AG08395 (cell line): Measurements from ENCODE around the gene TBC1D4.
"Not testable (repeated sequence)": the region's sequence is repeated elsewhere in the genome, so short reads cannot be mapped to it uniquely, and the experiment has no call there.

Experiments used
- DNase-seq: peaks from one replicate; pipeline ENCODE4 v3.0.0; 2012; ENCODE audit warnings: mixed read lengths, low spot score

The TBC1D4 gene

DNA sequence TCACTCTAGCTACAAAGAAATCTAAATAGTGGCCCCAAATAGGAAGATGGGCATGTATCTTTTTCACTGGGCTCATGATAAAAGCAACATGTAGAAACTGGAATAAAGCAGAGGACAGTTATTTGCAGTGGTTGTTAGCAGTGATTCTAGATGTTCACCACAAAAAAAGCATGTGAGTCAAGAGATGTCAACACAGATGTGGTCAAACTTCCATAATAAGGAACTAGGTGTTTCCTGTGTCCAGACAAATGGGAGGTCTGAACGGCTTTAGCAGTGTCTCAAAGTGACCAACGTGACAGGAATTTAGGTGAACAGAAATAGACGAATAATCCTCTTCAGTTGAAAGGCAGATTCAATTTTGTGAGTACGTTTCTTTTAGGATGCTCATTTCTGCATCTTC is 162.7 kb downstream of the TBC1D4 start:
- peak; percentile 20 for DNase-seq

DNA sequence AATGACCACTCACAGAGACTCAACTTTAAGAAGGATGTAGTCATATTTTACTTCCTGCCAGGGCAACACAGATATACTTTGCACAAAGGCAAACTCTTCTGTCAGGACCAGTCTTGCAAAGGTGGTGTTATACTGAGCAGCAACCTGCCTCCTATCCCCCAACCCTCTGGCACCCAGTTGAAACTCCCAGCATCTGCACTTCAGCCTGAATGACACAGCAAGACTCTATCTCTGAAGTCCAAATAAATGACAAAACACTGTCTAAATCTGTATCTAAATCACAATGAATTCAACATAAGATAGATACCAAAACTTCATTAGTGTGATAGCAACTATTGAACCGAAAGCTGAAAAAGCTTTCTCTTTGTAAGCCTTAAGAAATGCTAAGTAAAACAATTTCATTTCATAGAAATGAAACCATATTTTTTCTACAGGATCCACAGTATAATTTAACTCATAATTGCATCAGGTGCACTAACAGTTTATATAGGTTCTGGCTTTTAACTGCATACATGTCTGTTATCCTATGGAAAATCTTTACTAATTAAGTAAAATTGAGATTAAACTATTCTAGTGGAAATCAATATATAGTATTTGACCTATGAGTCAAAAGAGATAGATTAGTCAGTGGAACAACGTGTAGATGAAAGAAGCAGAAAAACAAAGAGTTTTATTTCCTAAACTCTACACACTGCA is 163.7 kb downstream of the TBC1D4 start:
- no peak for DNase-seq

DNA sequence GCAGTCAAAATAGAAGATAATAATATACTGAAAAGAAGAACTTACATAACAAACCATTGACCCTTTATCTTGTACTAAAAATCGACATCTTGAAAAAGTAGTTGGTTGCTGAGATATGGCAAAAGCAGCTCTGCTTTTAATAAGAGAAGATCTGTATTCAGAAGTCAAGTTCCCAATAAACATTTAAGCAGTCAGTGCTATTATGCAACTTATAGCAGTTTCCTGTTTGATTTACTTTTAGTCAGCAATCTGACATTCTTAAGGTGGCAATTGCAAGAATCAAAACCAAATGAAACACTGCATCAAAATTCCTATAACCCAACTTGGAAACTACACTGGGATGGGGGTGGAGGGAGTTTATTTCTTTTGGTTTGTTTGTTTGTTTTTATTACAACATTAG is 165.5 kb downstream of the TBC1D4 start:
- DNase-seq, result no peak

DNA sequence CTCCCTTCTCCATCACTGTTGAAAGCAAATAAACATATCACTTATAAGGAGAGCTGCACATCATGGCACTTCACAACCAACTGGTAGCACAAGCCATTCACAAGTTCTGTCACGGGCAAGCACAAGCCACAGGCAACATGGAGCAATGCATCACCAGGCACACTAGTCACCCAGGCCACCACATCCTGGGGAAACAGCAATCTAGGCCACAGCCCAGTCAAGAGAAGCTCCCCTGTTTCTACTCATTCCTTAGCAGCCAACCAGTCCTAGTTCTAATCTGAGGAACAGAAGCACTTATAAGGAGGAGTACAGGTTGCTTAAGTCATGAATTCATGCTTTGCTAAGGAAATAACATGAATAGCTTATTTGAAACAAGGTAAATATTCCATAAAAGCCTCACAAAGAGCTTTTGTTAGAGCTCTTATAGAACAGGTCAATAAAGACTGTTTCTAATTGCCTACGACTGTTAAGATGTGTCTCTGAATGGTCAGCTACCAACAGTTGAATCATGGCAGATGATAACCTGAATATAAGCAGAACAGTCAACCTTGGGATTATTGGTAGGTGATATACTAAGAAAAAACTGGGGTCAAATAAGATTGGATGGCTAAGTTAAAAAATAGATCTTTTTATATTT is 169.0 kb downstream of the TBC1D4 start:
- no peak for DNase-seq

DNA sequence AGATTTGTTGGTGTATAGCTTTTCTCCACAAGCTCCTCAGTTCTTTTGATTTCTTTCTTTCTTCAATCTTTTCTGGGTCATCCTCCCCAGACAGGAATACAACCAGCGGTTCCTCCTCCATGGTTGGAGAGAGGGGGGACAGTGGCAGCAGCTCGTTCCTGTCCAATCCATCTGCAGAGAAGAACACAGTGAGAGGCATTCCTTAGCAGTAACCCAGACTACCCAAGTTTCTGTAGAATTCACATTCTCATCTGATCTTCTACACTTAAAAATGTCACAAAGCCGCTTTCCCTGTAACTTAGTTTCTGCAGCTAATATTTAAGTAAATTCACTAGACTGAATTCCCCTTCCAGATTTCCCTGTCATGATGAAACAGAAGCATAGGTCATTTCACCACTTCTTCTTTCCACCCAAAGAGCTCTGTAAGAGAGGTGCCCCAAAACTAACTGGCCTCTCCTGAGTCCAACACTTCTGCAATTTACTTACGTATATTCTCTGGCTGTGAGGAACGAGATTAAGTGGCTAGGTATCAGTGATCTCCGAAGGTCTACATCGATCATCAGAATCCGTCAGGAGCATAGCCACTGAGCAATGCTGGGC is 171.9 kb downstream of the TBC1D4 start:
- no peak for DNase-seq

DNA sequence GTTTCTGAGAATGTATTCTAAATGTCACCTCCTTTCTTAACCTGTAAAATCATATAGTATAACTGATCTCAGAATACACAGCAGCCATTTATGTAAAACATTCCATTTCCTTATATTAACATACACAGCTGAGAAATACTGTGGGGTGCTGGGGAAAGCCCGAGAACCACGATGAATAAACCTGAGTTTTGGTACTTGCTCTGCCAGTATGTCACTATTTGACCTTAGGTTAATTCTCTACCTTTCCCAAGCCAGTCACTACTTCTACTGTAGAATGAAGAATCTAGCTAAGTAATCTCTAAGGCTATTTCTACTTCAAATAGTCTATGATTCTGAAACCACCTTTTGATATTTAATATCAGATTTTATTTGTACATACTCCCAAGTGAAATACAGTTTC is 173.7 kb downstream of the TBC1D4 start:
- DNase-seq, result no peak

DNA sequence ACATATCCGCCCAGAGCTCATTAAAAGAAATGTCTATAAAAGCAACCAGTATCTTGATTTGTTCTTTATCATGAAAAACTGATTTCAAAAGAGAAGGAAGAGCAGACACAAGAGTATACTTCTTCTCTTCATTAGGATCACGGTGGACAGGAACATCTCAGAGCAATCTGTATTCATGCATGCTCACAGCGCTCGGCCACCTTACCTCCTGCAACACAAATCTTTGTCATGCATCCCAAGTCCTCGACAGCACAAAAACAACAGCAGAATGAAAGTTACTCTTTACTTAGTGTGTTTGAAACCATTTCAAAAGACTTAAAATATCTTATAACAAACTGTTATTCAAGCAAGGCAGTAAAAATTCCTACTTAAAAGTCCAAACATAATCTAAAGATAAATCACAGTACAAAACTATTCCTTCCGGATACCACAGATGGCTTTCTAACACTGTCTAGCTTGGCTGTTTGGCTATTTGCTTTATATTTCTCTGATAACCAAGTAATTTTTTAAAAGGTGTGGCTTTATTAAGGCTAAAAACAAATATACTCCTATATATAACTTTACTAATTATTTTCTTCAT is 174.5 kb downstream of the TBC1D4 start:
- DNase-seq, result no peak

DNA sequence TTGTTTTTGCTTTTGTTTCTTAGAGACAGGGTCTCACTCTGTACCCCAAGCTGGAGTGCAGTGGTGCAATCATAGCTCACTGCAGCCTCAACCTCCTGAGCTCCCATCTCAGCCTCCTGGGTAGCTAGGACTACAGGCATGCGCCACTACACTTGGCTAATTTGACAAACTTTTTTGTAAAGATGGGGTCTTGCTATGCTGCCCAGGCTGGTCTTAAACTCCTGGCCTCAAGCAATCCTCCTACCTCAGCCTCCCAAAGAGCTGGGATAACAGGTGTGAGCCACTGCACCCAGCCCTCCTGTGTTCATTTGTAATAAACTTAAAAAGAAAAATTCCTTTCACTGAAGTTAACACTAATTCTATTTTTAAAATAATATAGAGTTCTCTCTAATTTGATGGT is 175.0 kb downstream of the TBC1D4 start:
- not testable (repeated sequence) for DNase-seq

DNA sequence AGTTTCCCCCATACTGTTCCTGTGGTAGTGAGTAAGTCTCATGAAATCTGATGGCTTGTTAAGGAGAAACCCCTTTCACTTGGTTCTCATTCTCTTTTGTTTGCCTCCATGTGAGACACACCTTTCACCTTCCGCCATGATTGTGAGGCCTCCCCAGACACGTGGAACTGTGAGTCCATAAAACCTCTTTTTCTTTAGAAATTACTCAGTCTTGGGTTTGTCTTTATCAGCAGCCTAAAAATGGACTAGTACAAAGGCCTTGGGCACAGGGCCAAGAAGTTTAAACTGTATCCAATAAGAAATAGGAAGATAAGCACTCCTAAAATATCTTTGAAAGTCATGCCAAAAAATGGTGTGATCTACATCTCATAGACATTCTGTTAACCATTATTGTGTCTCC is 176.9 kb downstream of the TBC1D4 start:
- DNase-seq, result no peak

DNA sequence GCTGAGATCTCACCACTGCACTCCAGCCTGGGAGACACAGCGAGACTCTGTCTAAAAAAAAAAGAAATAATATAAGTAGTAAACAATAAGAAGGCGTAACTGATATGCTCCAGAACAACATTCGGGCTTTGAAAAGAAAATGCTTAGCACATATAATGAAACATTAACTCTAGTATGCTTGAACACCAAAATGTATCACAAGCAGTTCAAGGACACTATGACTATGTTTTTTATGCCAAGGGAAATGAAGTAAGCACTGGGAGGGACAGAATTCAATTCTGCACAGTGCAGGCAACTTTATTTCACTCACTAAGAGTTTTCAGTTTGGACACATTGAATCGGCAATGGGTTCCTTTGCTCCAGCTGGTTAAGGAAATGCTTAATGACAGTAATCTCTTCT is 178.7 kb downstream of the TBC1D4 start:
- no peak for DNase-seq

DNA sequence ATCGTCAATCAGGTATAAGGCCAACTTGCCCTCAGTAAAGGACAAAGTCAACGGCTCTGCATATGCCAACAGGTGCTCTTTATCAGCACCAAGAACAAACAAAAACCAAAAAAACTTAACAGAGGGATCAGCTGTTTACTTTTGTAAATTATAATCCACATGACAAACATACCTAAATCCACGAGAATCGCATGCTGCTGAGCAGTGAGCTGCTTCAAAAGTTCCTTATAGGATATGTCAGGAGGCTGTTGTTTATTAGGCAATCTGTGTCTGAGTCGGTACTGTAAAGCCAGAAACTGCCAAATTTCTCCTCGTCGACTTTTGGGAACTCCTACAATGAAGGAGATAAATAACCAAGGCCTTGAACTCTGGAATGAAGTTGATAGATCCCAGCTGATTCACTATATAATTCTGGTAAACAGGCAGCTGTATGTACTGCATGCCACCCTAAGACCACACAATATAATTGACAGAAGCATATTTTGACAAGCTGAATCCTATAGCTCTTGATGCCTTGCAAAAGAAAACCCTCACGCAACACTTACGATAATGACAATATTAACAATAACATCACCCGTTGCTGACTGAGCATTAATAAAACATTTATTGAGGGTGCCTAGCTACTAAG is 179.8 kb downstream of the TBC1D4 start:
- no peak for DNase-seq

DNA sequence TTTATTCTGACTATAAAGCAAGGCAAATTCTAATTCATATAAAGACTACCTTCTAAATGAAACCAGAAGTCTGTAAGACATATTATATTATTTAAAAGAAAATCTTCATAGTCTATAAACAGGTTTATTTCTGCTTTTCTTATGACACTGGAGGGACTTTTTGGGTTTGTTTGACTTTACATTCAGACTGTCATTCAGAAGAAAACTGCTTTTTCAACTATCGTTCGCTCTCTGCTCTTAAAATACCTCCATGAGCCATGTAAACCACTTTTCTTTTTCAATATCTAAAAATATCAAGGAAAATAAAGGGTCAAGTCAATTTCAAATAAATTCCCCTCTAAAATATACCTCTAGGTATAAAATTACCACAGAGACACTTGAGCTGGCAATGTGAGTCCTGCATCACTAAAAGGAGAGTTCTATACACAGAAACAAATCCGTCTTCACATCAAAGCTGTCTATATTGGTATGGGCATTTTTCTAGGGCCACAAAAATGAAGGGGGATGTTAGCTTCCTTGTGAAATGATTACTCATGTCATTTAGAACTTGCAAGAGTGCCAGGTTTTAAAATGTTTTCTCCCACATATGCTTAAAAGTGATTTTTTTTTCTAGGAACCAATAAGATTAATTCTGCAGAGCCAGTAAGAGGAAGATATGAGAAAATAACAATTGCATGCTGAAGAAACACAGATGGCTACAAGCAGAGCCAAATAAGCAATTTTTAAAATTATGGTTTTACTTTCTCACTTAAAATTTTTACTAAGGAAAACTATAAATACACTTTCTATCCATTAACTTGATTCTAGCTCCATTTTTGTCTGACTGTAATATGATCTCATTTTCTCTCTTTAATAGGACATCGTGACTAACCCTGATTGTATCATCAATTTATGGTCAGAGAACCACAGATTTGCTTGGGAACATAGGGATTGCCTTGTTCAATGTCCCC is 181.8 kb downstream of the TBC1D4 start:
- DNase-seq, result peak; percentile 19

DNA sequence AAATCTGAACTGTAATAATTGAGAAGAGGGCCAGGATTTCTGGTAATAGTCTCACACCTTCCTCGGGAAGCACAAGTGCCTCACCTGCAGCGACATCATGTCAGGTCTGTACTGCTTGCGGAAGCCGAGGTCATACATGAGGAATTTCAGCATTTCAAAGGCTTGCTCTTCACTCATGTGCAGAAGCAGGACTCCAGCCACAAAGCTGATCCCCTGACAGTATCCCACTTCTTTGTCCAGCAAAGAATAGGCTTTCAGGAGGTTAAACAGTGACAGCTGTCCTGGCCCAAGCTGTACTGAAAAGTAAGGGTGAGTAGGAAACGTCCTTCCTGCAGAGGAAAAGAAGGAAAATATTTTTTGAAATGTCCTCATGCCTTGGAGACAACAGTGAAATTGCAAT is 182.7 kb downstream of the TBC1D4 start:
- DNase-seq, result no peak

DNA sequence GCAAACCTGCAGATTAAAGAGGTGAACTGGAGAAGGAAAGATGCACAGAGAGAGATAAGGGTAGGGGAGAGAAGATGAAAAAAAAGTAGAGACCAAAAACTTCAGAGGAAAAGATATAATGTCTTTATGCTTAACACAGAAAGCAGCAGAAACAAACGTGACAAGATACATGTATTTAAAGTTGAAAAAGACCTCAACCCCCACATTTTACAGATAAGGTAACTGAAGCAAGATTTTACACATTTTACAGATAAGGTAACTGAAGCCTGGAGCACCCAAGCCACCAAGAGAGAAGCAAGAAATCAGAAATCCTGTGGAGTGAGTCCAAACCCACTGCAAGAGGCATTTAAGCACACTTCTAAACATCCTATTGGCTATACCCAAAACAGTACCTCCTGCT is 185.3 kb downstream of the TBC1D4 start:
- no peak for DNase-seq

DNA sequence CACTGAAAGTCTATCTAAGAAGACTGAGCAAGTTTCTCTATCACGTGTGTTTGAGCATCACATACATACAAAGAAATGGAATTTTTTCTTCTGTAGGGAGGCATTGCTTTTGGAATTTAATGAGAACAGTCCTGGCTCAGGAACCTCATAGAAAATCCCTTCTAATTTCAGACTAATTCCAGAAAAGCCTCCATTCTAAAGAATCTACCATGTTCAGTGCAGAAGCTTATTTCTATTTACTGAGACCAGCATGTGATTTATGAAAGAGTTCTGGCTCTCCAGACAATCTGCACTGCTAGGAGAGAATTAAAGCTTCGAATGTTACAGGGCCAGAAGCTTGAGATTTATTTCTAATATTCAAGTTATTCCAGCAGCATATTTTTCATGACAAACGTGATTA is 186.8 kb downstream of the TBC1D4 start:
- DNase-seq, result no peak

DNA sequence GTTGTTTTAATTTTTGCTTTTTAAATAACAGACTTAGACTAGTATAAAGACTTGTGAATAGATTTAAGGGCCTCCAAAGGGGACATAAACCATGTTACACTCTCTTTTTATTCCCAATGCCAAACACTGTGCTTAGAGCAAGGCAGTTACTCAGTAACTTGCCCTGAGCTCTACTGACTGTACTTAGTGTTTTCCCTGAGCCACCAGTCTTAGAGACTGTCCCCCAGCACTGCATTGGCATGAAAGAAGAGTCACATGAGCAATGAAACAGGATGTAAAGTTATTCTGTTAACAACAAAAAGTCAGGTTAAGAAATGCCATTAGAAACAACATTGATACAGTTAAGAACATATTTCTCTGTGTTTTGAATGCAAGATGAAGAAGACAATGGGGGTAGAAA is 187.9 kb downstream of the TBC1D4 start:
- no peak for DNase-seq

DNA sequence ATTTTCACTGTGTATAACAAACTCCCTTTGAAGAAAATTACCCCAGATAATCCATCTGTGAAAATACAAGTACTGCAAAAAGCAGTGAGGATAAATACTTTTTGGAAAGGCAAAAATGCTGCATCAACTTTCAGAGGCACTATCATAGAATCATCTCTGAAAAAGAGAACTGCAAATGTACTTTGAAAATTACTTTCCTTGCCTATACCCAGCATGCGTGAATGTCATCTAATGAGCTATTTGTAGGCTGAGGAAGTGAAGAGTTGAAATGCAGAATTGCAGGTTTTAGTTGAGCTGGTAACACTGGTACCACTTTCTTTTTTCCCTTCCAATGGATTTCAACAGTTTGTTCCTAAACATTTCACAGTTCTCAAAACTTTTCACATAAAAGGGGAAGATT is 196.7 kb downstream of the TBC1D4 start:
- no peak for DNase-seq

DNA sequence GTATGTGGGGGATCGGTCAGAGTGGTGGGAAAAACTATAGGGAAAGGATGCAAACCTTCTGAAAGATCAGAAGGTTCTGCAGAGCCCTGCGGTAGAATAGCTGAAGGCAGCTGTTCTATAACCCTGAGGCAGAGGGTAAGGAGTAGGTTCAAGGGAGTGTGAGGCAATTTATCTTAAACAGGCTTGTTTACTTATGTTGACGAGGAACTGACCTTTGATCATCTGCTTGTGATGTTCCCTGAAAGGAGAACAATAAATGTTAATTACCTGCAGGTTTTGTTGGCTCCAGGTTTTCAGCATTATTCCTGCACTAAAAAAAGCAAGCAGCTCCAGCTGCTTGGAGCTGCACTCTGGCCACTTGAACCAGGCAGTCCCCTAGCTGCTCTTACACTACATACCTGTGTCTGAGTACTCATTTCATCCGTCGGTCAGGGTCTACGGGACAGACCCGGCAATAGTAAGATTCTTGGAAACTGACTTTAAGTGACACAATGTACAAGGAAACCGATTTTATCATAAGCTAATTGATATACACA is 202.1 kb downstream of the TBC1D4 start:
- DNase-seq, result no peak

DNA sequence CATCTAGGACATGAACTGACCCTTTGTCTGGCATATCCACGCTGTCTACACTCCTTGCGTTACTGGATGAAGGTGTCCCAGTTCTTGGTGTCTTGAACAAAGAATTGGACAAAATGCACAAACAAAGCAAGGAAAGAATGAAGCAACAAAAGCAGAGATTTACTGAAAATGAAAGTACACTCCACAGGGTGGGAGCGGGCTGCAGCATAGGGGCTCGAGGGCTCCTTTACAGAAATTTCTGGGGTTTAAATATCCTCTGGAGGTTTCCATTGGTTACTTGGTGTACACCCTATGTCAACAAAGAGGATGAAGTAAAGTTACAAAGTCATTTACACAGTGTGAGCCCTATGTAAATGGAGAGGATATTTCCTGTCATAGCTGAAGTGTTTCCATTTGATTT is 208.3 kb downstream of the TBC1D4 start:
- not testable (repeated sequence) for DNase-seq

DNA sequence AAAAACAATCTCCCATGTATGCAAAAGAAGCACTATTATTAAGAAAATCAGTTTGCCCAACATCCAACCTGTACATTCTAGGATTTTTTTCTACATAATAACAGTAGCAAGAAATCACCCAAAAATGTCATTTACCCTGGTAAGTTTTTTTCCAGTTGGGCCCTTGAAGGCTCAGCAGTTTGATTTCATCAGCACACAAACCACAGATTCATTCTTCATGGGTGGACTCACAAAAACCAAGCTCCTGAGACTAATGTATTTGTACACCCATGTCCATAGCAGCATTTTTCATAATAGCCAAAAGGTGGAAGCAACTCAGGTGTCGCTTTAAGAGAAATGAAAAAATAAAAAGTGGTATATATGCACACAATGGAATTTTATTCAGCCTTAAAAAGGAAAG is 210.1 kb downstream of the TBC1D4 start:
- DNase-seq, result peak; percentile 12

DNA sequence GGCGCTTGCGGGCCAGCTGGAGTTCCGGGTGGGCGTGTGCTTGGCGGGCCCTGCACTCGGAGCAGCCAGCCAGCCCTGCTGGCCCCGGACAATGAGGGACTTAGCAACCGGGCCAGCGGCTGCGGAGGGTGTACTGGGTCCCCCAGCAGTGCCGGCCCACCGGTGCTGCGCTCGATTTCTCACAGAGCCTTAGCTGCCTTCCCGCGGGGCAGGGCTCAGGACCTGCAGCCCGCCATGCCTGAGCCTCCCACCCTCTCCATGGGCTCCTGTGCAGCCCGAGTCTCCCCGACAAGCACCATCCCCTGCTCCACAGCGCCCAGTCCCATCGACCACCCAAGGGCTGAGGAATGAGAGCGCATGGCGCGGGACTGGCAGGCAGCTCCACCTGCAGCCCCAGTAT is 213.5 kb downstream of the TBC1D4 start:
- DNase-seq, result not testable (repeated sequence)
